Endothelial cell of umbilical vein (primary cell): ENCODE measurements around the gene ARHGEF39.

Source experiments
- POLR2A ChIP-seq: IDR thresholded peaks from 2 replicates; pipeline ENCODE4 v1.6.1; 2012; ENCODE audit warnings: low read depth, mild to moderate bottlenecking, control low read depth, low read length
- TF ChIP-seq, protein P1 (sequence below), 2 donors: IDR thresholded peaks; 1 replicate in 1 of 2; 2 replicates in 1 of 2; pipeline ENCODE4 v1.5.1; 2011; ENCODE audit warnings: low read length in 2 of 2, mild to moderate bottlenecking in 2 of 2, moderate library complexity in 2 of 2, control low read depth in 1 of 2, inconsistent platforms in 1 of 2, low read depth in 1 of 2; ENCODE audit not compliant: insufficient read depth in 1 of 2; ENCODE audit errors: extremely low read depth in 1 of 2

- TF ChIP-seq POLR2A: no peak
- TF ChIP-seq, protein P1, sequence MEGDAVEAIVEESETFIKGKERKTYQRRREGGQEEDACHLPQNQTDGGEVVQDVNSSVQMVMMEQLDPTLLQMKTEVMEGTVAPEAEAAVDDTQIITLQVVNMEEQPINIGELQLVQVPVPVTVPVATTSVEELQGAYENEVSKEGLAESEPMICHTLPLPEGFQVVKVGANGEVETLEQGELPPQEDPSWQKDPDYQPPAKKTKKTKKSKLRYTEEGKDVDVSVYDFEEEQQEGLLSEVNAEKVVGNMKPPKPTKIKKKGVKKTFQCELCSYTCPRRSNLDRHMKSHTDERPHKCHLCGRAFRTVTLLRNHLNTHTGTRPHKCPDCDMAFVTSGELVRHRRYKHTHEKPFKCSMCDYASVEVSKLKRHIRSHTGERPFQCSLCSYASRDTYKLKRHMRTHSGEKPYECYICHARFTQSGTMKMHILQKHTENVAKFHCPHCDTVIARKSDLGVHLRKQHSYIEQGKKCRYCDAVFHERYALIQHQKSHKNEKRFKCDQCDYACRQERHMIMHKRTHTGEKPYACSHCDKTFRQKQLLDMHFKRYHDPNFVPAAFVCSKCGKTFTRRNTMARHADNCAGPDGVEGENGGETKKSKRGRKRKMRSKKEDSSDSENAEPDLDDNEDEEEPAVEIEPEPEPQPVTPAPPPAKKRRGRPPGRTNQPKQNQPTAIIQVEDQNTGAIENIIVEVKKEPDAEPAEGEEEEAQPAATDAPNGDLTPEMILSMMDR (IDR thresholded peaks at IDR 0.05; ENCODE audit: extremely low read depth in 1 of 2, insufficient read depth in 1 of 2, low read depth in 1 of 2, low read length in 2 of 2): no peak
Measured at GRCh38 chr9:35615981-35616680, 48.9 kb downstream of the ARHGEF39 start.
